ENCODE data around the gene NUMBL.
"Not testable (repeated sequence)": the region's sequence is repeated elsewhere in the genome, so short reads cannot be mapped to it uniquely, and the experiment has no call there.

The NUMBL gene

DNA sequence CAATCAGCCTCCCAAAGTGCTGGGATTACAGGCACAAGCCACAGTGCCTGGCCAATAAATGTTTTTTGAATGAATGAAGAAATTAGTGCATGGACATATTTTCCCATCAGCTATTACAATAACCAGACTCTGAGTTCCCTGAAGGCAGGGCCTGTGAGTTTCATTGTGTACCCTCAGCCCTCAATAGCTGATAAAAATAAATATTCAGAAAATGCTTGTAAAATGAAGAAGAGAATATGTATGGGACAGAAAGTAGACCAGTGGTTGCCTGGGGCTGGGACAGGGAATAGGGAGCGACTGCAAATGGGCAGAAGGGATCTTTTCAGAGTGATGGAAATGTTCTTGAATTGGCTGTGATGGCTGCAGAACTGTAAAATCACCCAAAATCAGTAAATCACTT, 28.8 kb downstream of the NUMBL start:
- no peak for DNase-seq

- DNase-seq, result no peak
Observed at GRCh38 chr19:40659566-40659965, 30.9 kb downstream of the NUMBL start.

DNA sequence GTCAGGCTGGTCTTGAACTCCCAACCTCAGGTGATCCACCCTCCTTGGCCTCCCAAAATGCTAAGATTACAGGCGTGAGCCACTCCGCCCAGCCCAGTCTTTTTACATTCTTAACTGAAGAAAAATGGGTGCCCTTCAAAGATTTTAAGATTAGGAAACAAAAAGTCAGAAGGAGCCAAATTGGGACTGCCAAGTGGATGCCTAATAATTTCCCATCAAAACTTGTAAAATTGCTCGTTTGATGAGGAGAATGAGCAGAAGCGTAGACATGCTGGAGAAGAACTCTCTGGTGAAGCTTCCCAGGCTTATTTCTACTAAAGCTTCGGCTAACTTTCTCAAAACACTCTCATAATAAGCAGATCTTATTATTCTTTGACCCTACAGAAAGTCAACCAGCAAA, 31.3 kb downstream of the NUMBL start:
- no peak for DNase-seq

GRCh38 chr19:40658031-40658430, 32.4 kb downstream of the NUMBL start:
- DNase-seq, result no peak

GRCh38 chr19:40655684-40656083, 34.8 kb downstream of the NUMBL start:
- DNase-seq, result not testable (repeated sequence)

DNA sequence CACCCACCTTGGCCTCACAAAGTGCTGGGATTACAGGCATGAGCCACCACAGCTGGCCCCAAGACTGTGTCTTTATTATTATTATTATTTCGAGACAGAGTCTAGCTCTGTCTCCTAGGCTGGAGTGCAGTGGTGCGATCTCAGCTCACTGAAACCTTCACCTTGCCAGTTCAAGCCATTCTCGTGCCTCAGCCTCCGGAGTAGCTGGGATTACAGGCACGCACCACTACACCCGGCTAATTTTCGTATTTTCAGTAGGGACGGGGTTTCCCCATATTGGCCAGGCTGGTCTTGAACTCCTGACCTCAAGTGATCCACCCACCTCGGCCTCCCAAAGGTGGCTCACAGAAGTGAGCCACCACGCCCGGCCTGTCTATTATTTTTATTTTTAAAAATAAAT, 38.1 kb downstream of the NUMBL start:
- DNase-seq, result not testable (repeated sequence)

GRCh38 chr19:40650749-40651305, 39.6 kb downstream of the NUMBL start:
- no peak for DNase-seq

DNA sequence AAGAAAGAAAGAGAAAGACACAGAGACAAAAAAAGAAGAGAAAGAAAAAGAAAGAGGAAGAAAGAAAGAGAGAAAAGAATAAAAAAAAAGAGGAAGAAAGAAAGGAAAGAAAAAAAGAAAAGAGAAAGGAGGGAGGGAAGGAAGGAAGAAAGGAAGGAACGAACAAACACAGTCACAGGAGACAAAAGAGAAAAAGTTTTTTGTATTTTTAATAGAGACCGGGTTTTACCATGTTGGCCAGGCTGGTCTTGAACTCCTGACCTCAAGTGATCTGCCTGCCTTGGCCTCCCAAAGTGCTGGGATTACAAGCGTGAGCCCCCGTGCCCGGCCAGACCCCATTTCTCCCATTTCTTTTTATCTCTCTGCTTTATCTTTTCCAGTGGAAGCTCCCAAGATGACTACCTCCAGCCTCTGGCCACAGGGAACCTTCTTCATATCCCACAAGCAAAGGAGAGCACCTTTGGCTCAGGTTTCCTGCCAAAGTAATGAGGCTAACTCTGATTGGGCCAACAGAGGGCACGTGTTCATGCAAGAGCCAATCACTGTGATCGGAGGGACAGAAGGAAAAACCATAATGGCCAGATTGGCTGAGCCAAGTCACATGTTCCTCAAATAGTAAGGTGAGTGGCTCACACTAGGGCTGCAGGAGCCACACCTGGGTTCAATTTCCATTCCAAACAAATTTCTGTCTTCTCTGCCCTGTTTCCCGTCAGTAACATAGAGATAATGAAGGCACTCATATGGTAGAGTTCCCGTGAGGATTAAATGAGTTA, 40.4 kb downstream of the NUMBL start:
- not testable (repeated sequence) for DNase-seq

GRCh38 chr19:40646743-40647254, 43.7 kb downstream of the NUMBL start:
- DNase-seq, result no peak

- no peak for DNase-seq
Observed at GRCh38 chr19:40642757-40643305, 47.6 kb downstream of the NUMBL start.

DNA sequence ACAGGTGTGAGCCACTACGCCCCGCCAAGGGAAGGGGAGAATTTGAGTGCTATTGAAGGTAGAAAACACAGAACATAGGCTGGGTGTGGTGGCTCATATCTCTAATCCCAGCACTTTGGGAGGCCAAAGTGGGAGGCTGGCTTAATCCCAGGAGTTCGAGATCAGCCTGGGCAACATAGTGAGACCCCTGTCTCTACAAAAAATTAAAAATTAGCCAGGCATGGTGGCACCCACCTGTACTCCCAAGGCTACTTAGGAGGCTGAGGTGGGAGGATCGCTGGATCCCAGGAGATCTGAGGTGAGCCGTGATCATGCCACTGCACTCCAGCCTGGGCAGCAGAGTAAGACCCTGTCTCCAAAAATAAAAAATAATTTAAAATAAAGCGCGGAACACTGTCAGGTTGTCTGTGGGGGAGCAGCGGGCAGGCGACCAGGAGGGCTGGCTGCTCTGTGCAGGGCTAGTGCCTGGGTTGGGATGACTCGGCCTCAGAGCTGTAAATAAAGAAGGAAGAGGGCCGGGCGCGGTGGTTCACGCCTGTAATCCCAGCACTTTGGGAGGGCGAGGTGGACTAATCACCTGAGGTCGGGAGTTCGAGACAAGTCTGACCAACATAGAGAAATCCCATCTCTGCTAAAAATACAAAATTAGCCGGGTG, 48.3 kb downstream of the NUMBL start:
- DNase-seq, result no peak

- DNase-seq, result no peak
Observed at GRCh38 chr19:40641281-40641680, 49.2 kb downstream of the NUMBL start.

- peak; percentile 9 for DNase-seq
Observed at GRCh38 chr19:40640744-40641143, 49.7 kb downstream of the NUMBL start.

DNA sequence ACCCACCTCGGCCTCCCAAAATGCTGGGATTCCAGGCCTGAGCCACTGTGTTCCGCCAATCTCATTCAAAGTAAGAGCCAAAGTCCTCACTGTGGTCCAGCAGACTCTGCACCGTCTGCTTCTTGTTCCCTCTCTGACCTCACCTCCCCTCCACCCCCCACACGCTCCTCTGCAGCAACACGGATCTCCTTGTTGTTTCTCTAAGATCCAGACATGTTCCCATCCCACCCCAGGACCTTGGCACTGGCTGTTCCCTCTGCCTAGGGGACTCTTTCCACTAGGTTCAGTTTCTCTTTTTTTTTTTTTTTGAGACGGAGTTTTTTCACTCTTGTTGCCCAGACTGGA, 50.8 kb downstream of the NUMBL start:
- DNase-seq, result no peak

DNA sequence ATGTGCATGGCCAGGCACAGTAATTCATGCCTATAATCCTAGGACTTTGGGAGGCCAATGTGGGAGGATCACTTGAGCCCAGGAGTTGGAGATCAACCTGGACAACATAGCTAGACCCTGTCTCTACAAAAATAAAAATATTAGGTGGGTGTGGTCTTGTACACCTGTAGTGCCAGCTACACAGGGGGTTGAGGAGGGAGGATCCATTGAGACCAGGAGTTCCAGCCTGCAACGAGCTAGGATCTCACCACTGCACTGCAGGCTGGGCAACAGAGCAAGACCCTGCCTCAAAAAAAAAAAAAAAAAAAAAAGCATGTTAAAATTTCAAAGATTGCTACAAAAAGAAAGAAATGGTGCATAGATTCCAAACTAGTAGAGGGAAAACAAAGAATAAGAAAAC, 52.1 kb downstream of the NUMBL start:
- no peak for DNase-seq

DNA sequence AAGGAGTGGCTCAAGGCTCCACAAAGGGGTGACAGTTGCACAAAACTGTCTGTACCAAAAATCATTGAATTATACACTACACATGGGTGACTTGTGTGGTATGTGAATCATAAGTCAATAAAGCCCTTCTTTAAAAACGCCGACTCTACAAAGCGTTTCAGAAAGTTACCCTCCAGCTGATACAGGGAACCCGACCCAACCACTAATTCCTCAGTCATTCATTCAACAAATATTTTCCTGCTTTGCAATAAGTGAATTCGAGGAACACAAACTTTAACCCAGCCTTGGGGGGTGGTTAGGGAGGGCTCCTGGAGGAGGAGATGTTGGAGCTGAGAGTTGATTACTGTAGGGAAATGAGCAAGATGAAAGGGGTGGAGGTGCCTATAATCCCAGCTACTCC, 57.2 kb downstream of the NUMBL start:
- no peak for DNase-seq

DNA sequence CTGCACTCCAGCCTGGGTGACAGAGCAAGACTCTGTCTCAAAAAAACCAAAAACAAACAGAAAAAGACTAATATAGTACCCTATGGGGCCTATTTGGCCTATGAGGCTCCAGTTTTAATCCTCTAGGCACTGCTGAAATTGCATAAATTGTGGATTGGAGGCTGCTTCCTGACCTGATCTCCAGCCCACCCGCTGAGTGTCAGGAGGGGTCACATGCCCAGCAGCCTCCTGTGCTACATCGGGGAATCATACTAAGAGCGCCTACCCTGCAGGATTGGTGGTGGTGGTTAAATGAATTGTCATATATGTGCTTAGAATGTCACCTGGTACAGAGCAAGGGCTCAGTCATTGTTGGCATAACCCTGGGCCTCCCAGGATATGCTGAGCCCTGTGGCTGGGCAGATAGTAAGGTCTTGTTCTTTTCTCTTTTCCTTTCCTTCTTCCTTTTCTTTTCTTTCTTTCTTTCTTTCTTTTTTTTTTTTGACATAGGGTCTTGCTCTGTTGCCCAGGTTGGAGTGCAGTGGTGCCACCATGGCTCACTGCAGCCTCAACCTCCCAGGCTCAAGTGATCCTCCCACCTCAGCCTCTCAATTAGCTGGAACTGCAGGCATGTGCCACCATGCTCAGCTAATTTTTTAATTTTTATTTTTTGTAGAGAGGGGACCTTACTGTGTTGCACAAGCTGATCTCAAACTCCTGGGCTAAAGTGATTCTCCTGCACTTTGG, 58.0 kb downstream of the NUMBL start:
- DNase-seq, result no peak

- no peak for DNase-seq
Observed at GRCh38 chr19:40630571-40631160, 59.8 kb downstream of the NUMBL start.

GRCh38 chr19:40629346-40629745, 61.1 kb downstream of the NUMBL start:
- no peak for DNase-seq

DNA sequence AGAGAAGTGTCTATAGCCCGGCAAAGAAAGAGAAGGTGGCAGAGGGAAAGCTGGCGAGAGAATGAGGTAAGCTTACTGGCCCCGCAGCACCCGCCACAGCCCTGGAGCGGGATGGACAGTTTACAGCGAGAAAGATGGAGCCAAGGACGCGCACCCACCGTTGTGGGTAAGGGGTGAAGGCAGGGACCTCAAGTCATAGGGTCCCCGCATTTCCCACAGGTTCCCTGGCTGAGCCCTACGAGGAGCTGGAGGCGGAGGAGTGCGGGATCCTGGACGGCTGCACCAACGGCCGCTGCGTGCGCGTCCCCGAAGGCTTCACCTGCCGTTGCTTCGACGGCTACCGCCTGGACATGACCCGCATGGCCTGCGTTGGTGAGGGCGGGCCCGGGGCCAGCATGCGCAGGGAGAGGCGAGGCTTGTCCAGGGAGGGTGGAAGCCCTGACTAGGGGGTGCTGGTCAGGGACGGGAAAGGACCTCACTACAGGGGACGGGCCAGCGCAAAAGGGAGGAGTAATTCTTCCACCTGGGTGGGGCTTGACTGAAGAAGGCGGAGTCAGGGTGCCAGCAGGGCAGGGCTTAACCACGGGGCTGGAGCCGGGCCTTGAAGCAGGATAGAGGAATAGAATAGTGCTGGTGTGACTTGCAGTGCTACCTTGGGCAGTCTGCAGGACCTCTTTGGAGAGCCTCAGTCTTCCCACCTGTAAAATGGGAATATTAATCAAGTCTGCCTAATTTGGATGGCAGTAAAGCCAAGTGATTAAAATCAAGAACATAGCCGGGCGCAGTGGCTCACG, 62.8 kb downstream of the NUMBL start:
- DNase-seq, result no peak

GRCh38 chr19:40626918-40627317, 63.5 kb downstream of the NUMBL start:
- DNase-seq, result no peak
